Esophagus muscularis mucosa (tissue), 3 donors: Measurements from ENCODE around the gene ELAVL3.

Source experiments
- EP300 ChIP-seq: sonication (generic); formaldehyde crosslinking; IDR thresholded peaks from one replicate; pipeline ENCODE4 v1.6.1; 2017; ENCODE audit warnings: antibody characterized with exemption
- POLR2AphosphoS5 ChIP-seq, 2 donors: sonication (generic); formaldehyde crosslinking; IDR thresholded peaks; one replicate each; pipeline ENCODE4 v1.6.1; 2017; ENCODE audit warnings: antibody characterized with exemption in 2 of 2

DNA sequence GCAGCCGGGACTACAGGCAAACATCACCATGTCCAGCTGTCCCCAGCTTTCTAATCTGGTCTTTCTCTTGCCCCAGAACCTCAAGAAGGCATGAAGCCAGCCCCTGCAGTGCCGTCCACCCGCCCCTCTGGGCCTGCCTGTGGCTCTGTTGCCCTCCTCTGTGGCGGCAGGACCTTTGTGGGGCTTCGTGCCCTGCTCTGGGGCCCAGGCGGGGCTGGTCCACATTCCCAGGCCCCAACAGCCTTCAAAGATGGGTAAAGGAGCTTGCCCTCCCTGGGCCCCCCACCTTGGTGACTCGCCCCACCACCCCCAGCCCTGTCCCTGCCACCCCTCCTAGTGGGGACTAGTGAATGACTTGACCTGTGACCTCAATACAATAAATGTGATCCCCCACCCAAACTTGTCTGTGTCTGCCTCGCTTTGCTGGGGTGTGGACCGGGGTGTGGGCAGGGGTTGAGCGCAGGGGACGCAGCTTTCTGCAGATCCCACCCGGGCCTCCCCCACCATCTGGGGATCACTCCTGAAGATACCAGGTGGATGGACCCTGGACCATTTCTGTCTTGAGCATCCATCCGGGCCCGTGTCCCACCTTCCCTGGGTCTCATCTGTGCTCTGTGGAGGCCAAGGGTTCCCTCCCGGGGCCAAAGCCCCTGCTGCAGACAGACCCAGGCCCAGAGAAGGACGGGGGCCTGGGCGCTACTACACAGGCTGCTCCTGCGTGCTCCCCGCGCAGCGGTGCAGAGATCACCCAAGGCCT lies 30.1 kb downstream of the ELAVL3 start:
- TF ChIP-seq POLR2AphosphoS5 (IDR thresholded peaks at IDR 0.05) (no peak), EP300 (no peak)
